Activated T-helper 2 cell treated with anti-CD3 and anti-CD28 coated beads, Interferon-gamma antibody, Interleukin-2, Interleukin-4, amounts not matched to agents 10 μg/mL and 5 μg/mL and 100 μg/mL, durations not matched to agents 14 hours and 24 hours and 36 hours (primary cell): ENCODE results near the gene ULK4. TPM values are rescaled to one million over a fixed set of nuclear protein-coding genes. Genes with fewer than 3 reads are reported as not detected.

Source experiments
- DNase-seq: peaks from one replicate; pipeline ENCODE4 v3.0.0; 2021; ENCODE audit warnings: low spot score
- H3K27ac Mint-ChIP-seq: one replicate; pipeline ENCODE4 v1.8.0; 2021; ENCODE audit warnings: mixed read lengths
- H3K27me3 Mint-ChIP-seq: one replicate; pipeline ENCODE4 v1.8.0; 2021; ENCODE audit warnings: low read depth, mixed read lengths
- H3K36me3 Mint-ChIP-seq: one replicate; pipeline ENCODE4 v1.8.0; 2021; ENCODE audit warnings: low read depth, mixed read lengths
- H3K4me1 Mint-ChIP-seq: one replicate; pipeline ENCODE4 v1.8.0; 2021; ENCODE audit warnings: low read depth, mixed read lengths
- H3K4me3 Mint-ChIP-seq: one replicate; pipeline ENCODE4 v1.8.0; 2021; ENCODE audit warnings: low read depth, mild to moderate bottlenecking, moderate library complexity, mixed read lengths
- H3K9me3 Mint-ChIP-seq: one replicate; pipeline ENCODE4 v1.8.0; 2021; ENCODE audit warnings: mixed read lengths
- intact Hi-C: fragments of 100-400 bp; cut with micrococcal nuclease; formaldehyde crosslinking; loops from one replicate; pipeline ENCODE4 v1.15.1; 2023
- total RNA-seq: library from RNA; stranded (reverse); gene quantifications from 2 replicates; pipeline ENCODE4 v1.2.3, GENCODE V29; 2022

ULK4 gene
- total RNA-seq, 1 donor from 2014 or later = 7.5 TPM

- no peak for DNase-seq
- H3K4me1 Mint-ChIP-seq = no peaks in the 10 kb centered on the region
- no peaks in the 10 kb centered on the region for H3K36me3 Mint-ChIP-seq
- no peaks in the 10 kb centered on the region for H3K9me3 Mint-ChIP-seq
- no peak overlapping the region for H3K27ac Mint-ChIP-seq
- H3K27me3 Mint-ChIP-seq = no peaks in the 10 kb centered on the region
- no peak overlapping the region for H3K4me3 Mint-ChIP-seq
- intact Hi-C loops = no loop called here
Measured at GRCh38 chr3:41331041-41331440, 630.9 kb downstream of the ULK4 start.

GRCh38 chr3:41330465-41330864 is 631.4 kb downstream of the ULK4 start:
- Mint-ChIP-seq H3K27ac (no peak overlapping the region), H3K36me3 (no peaks in the 10 kb centered on the region), H3K4me3 (no peak overlapping the region), H3K9me3 (no peaks in the 10 kb centered on the region), H3K4me1 (no peaks in the 10 kb centered on the region), H3K27me3 (no peaks in the 10 kb centered on the region)
- DNase-seq = no peak
- intact Hi-C loops = no loop called here

- intact Hi-C loops = no loop called here
Measured at GRCh38 chr3:41329881-41330280, 632.0 kb downstream of the ULK4 start.

GRCh38 chr3:41328926-41329325 is 633.0 kb downstream of the ULK4 start:
- DNase-seq = no peak
- no peaks in the 10 kb centered on the region for H3K9me3 Mint-ChIP-seq
- H3K4me1 Mint-ChIP-seq = no peaks in the 10 kb centered on the region
- H3K36me3 Mint-ChIP-seq = no peaks in the 10 kb centered on the region
- no peaks in the 10 kb centered on the region for H3K27me3 Mint-ChIP-seq
- H3K4me3 Mint-ChIP-seq = no peak overlapping the region
- no peak overlapping the region for H3K27ac Mint-ChIP-seq
- intact Hi-C loops = no loop called here

More at GRCh38 chr3:41329881-41330280, 632.0 kb downstream of the ULK4 start:
- no peak overlapping the region for H3K27ac Mint-ChIP-seq
- no peaks in the 10 kb centered on the region for H3K36me3 Mint-ChIP-seq
- no peaks in the 10 kb centered on the region for H3K27me3 Mint-ChIP-seq
- H3K9me3 Mint-ChIP-seq = no peaks in the 10 kb centered on the region
- no peak for DNase-seq
- H3K4me3 Mint-ChIP-seq = no peak overlapping the region
- H3K4me1 Mint-ChIP-seq = no peaks in the 10 kb centered on the region

- Mint-ChIP-seq H3K27me3 (no peaks in the 10 kb centered on the region), H3K4me1 (no peaks in the 10 kb centered on the region), H3K36me3 (no peaks in the 10 kb centered on the region), H3K9me3 (no peaks in the 10 kb centered on the region), H3K27ac (no peak overlapping the region), H3K4me3 (no peak overlapping the region)
- no peak for DNase-seq
- intact Hi-C loops = no loop called here
Measured at GRCh38 chr3:41327718-41328117, 634.2 kb downstream of the ULK4 start.

- DNase-seq = no peak
- no peaks in the 10 kb centered on the region for H3K9me3 Mint-ChIP-seq
- no peak overlapping the region for H3K27ac Mint-ChIP-seq
- no peaks in the 10 kb centered on the region for H3K4me1 Mint-ChIP-seq
- H3K4me3 Mint-ChIP-seq = no peak overlapping the region
- no peaks in the 10 kb centered on the region for H3K27me3 Mint-ChIP-seq
- intact Hi-C loops = no loop called here
- H3K36me3 Mint-ChIP-seq = no peaks in the 10 kb centered on the region
Measured at GRCh38 chr3:41324156-41324475, 637.8 kb downstream of the ULK4 start.

- Mint-ChIP-seq H3K27ac (no peak overlapping the region), H3K9me3 (no peaks in the 10 kb centered on the region), H3K4me3 (no peak overlapping the region), H3K27me3 (no peaks in the 10 kb centered on the region), H3K4me1 (no peaks in the 10 kb centered on the region), H3K36me3 (no peaks in the 10 kb centered on the region)
- intact Hi-C loops = no loop called here
- DNase-seq = no peak
Measured at GRCh38 chr3:41323467-41324155, 638.3 kb downstream of the ULK4 start.

GRCh38 chr3:41321642-41321980 is 640.3 kb downstream of the ULK4 start:
- H3K27me3 Mint-ChIP-seq = no peaks in the 10 kb centered on the region
- H3K9me3 Mint-ChIP-seq = no peaks in the 10 kb centered on the region
- no peaks in the 10 kb centered on the region for H3K36me3 Mint-ChIP-seq
- H3K4me1 Mint-ChIP-seq = no peaks in the 10 kb centered on the region
- H3K4me3 Mint-ChIP-seq = no peak overlapping the region
- DNase-seq = no peak
- intact Hi-C loops = no loop called here
- no peak overlapping the region for H3K27ac Mint-ChIP-seq

GRCh38 chr3:41320953-41321641 is 640.8 kb downstream of the ULK4 start:
- Mint-ChIP-seq H3K36me3 (no peaks in the 10 kb centered on the region), H3K27me3 (no peaks in the 10 kb centered on the region), H3K9me3 (no peaks in the 10 kb centered on the region), H3K4me1 (no peaks in the 10 kb centered on the region), H3K4me3 (no peak overlapping the region), H3K27ac (no peak overlapping the region)
- DNase-seq = no peak
- intact Hi-C loops = no loop called here

GRCh38 chr3:41318520-41318919 is 643.4 kb downstream of the ULK4 start:
- Mint-ChIP-seq H3K27ac (no peak overlapping the region), H3K4me1 (no peaks in the 10 kb centered on the region), H3K4me3 (no peak overlapping the region), H3K27me3 (no peaks in the 10 kb centered on the region), H3K9me3 (no peaks in the 10 kb centered on the region), H3K36me3 (no peaks in the 10 kb centered on the region)
- intact Hi-C loops = no loop called here
- DNase-seq = no peak

GRCh38 chr3:41317718-41318117 is 644.2 kb downstream of the ULK4 start:
- no peak overlapping the region for H3K27ac Mint-ChIP-seq
- no peaks in the 10 kb centered on the region for H3K27me3 Mint-ChIP-seq
- intact Hi-C loops = no loop called here
- DNase-seq = no peak
- no peaks in the 10 kb centered on the region for H3K36me3 Mint-ChIP-seq
- H3K4me1 Mint-ChIP-seq = no peaks in the 10 kb centered on the region
- no peaks in the 10 kb centered on the region for H3K9me3 Mint-ChIP-seq
- no peak overlapping the region for H3K4me3 Mint-ChIP-seq

GRCh38 chr3:41317298-41317697 is 644.6 kb downstream of the ULK4 start:
- no peak for DNase-seq
- H3K9me3 Mint-ChIP-seq = no peaks in the 10 kb centered on the region
- H3K4me1 Mint-ChIP-seq = no peaks in the 10 kb centered on the region
- intact Hi-C loops = no loop called here
- H3K36me3 Mint-ChIP-seq = no peaks in the 10 kb centered on the region
- H3K27me3 Mint-ChIP-seq = no peaks in the 10 kb centered on the region
- H3K27ac Mint-ChIP-seq = no peak overlapping the region
- no peak overlapping the region for H3K4me3 Mint-ChIP-seq

GRCh38 chr3:41315126-41315525 is 646.8 kb downstream of the ULK4 start:
- DNase-seq = no peak
- H3K4me3 Mint-ChIP-seq = no peak overlapping the region
- no peaks in the 10 kb centered on the region for H3K9me3 Mint-ChIP-seq
- H3K27me3 Mint-ChIP-seq = no peaks in the 10 kb centered on the region
- H3K27ac Mint-ChIP-seq = no peak overlapping the region
- intact Hi-C loops = no loop called here
- H3K36me3 Mint-ChIP-seq = no peaks in the 10 kb centered on the region
- no peaks in the 10 kb centered on the region for H3K4me1 Mint-ChIP-seq

- Mint-ChIP-seq H3K4me3 (no peak overlapping the region), H3K36me3 (no peaks in the 10 kb centered on the region), H3K4me1 (no peaks in the 10 kb centered on the region)
Measured at GRCh38 chr3:41308119-41308518, 653.8 kb downstream of the ULK4 start.

More at GRCh38 chr3:41308119-41308518, 653.8 kb downstream of the ULK4 start:
- intact Hi-C loops = no loop called here
- Mint-ChIP-seq H3K27ac (no peak overlapping the region), H3K9me3 (no peaks in the 10 kb centered on the region), H3K27me3 (no peaks in the 10 kb centered on the region)
- no peak for DNase-seq
